GM18511 (cell line): ENCODE results near the gene SPATA18.

Experiments
- ATAC-seq: cut with Tn5 transposase; IDR thresholded peaks from one replicate; pipeline ENCODE4 v1.9.1; 2021; ENCODE audit warnings: mild to moderate bottlenecking, moderate library complexity; ENCODE audit not compliant: unreplicated experiment

The SPATA18 gene, protein sequence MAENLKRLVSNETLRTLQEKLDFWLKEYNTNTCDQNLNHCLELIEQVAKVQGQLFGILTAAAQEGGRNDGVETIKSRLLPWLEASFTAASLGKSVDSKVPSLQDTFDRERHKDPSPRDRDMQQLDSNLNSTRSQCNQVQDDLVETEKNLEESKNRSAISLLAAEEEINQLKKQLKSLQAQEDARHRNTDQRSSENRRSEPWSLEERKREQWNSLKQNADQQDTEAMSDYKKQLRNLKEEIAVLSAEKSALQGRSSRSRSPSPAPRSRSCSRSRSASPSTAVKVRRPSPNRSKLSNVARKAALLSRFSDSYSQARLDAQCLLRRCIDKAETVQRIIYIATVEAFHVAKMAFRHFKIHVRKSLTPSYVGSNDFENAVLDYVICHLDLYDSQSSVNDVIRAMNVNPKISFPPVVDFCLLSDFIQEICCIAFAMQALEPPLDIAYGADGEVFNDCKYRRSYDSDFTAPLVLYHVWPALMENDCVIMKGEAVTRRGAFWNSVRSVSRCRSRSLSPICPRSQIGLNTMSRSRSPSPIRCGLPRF

DNA sequence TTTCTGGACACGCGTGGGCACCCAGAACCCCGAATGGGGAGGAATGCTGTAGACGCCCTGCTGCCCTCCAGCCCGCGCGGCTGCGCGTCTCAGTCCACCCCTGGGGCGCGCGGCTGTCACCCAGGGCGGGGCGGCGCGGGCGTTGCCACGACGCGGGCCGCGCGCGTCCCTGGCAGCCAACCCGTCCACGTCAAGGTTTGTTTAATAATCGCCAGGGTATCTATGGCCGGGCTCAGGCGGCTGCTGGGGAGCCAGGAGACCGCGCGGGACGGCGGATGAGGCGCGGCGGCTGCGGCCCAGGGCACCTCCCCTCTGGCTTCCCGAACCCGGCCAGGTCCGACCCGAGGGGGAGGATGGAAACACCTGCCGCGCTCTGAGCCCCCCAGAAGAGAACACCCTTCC lies at the start of gene SPATA18:
Gene SPATA18, plus strand, starts transcription at position 92 of the 402 bp plus-strand sequence. CDS start 401 bp downstream, outside the sequence.
- peak; percentile 54 for ATAC-seq

DNA sequence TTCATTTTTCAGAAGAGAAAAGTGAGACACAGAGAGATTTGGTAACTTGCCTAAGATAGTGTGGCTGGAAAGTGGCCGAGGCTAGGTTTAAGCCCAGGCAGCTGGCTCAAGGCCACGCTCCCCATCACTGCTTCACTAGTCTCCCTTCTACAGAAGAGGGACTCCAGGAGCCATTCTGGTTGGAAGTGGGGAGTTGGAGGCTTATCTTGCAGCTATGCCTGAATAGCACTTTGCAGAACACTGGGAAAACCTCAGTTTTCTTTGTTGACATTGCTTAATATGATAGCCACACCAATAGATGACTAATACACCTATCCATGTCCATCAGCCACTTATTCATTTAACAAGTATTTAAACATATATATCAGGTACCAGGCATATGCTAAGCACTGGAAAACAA lies 49.5 kb upstream of the SPATA18 start:
- no peak for ATAC-seq

DNA sequence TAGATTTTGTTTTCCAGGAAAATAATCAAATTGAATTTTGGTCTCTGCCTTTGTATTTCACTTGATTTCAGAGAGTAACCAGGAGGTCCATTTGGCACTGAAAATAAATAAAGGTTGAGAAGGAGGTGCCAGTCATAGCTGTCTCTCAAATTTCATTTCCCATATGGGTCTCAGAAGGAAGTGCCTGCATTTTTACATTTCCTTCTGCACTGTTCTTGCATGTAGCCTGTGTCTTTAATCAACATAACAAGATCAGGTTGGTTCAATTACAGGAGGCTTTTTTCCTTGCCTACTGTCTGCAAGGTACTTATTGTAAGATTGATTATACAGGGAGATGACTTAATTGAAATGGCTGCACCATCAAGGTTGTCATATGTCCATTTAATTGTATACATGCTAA lies 46.7 kb upstream of the SPATA18 start:
- ATAC-seq: no peak

DNA sequence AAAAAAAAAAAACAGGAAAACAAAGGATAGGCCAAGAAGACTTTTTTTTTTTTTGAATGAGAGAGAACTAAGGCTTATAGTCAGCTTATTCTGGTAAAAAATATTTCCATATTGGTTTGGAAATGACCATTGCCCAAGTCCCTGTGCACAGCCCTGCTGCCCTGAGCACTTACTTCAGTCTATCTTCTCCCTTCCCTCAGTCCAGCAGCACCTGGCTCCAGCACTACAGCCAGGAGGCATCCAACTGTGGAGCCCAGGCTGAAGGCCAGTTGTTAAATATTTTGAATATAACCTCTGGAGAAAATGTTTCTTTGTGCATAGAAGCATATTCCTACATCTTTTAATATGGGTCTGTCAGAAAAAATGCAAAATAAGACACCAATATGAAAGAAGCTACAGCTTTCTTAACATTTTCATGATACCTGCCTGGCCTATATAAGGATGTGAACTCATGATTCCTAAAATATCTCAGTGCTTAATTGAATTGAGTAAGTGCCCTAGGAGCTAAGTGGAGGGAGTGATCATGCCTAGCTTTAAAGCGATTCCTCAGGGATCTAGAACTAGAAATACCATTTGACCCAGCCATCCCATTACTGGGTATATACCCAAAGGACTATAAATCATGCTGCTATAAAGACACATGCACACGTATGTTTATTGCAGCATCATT lies 45.4 kb upstream of the SPATA18 start:
- ATAC-seq: no peak

DNA sequence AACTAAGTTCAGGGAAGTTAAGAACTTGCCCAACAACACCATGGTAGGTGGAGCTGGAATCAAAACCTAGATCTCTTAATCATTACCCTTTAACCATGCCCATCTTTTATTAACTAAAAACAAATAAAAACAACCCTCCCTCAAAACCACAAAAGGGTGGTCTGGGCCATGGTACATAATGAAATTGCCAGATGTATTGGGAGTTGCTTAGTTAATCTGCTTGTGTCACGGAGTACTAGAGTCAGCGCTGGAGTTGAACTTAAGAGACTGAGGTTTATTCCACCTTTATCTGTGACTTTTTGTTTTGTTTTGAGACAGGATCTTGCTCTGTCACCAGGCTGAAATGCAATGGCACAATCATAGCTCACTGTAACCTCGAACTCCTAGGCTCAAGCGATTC lies 44.2 kb upstream of the SPATA18 start:
- ATAC-seq: no peak

DNA sequence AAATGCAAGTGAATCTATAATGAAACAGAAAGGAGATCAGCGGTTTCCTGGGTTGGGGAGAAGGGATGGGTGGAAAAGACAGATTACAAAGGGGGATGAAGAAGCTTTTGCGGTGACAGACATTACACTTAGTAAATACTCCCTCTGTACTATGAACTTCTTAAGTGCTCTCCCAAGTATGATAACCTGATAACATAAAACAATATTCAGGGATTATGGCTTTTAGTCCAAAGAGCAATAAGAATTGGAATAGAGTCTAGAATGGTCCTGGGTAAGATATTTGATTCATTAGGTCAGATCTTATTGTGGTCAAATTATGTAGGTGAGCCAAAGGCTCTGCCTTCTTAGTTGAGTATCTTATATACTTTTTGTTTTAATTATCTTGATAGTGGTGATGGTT lies 40.1 kb upstream of the SPATA18 start:
- ATAC-seq: no peak

DNA sequence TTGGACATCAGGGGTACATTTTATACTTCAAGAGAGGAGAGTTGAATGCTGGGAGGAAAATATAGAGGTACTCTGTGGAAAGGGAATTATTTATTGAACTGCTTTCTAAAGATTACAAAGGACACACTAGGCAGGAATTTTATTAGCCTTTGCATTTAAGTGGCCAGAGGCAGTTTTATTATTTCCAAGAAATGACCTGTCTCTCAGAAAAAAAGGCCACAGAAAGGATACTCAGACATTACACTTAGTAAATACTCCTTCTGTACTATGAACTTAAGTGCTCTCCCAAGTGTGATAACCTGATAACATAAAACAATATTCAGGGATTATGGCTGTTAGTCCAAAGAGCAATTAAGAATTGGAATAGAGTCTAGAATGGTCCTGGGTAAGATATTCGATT lies 38.5 kb upstream of the SPATA18 start:
- no peak for ATAC-seq

DNA sequence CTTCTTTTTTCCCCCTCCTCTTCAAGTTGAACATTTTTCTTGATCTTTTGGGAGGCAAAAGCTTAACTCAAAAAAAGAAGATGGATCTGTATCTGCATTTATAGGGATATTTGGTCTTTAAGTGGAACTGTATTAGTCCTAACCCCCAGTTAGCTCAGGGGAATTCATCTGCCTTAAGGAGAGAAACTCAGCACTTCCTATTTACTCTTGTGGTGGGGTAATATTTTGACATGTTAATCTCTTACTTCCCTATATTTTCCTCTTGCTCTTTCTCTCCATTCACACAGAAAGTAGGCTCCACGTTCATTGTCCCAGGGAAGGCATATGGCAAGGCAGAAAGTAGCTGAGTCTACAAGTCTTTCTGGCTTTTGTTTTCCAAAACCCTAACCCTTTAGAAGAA lies 36.2 kb upstream of the SPATA18 start:
- no peak for ATAC-seq

DNA sequence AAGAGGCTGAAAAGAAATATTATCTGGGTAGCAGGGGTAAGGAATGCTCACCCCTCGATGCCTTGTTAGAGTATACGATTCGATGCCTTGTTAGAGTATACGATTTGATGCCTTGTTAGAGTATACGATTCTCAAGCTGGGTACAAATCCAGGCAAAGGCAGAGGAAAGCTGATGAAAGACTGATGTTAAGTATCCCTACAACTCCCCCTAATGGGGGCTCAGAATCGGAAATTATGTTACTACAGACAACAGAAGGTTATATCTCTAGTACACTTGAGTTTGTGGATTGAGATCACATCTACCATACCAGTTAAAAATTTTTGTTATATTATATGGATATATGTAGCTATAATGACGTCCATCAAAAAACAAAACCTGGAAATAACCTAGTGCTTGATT lies 35.7 kb upstream of the SPATA18 start:
- ATAC-seq: no peak

DNA sequence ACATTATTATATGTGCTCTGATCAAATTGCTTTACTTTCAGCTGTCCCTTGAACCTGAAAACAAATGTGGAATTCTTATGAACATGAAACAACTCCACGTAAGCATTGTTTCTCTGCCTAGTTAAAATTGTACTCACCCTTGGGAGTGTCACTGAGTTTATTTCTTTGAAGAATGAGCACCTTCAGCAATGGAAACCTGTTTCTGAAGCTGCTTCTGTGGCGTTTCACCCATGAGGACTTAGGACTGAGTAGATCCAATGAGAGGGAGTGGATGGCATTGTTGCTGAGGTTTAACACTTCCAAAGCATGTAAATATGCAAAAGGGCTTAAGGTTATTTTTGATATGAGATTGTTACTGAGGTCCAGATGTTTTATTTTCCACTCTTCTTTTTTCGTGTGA lies 34.1 kb upstream of the SPATA18 start:
- ATAC-seq: no peak

DNA sequence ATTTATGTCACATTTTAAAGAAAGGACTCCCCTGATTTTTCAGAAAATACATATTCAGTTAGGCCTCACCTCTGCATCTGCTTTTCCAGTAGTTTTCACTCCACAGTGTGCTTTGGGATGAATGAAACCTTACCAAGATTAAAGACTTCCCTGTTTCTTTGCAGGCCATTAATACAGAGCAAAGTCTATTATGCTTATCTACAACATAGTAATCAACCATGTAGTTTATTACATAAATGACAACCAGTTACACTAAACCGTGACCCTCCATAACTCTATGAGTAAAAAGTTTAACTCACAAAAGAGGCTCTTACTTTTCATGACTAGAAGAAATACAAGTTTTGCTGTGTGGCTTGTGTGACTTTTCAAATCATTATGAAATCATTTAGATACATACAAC lies 33.3 kb upstream of the SPATA18 start:
- no peak for ATAC-seq

DNA sequence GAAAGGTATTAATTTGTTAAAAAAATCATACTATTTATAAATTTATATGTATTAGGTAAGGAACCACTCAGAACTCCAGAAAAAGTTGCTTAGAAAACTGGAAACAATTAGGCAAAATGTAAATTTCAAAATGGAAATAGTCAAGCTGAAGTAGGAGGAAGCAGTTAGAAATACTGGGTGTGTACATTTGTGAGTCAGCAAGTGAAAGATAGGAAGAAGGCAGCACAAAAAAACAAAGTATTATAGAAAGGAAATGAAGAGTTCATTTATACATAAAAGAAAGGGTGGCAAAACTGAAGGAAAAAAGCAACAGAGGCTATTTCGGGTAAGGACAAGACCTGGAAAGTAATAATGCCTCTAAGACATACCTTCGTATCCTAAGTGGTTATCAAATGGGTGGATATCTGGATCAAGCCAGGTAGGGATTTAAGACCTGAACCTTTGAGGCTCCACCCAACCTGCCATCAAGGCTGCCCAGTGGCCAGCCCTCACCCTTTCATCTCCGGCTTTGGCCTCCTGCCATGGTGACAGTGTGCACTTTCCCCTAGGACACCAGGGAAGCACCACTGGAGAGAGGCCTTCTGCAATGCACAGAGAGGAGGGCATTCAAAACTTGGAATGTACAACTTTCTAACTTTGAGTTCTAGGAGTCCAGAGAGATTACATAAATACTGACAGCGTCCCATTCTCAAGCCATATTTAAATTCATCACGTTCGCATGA lies 31.0 kb upstream of the SPATA18 start, which contains the start of gene LRRC66:
Gene LRRC66, minus strand, starts transcription at position 428 of the 722 bp plus-strand sequence. CDS start 2,750 bp downstream, outside the sequence.
- ATAC-seq: no peak

DNA sequence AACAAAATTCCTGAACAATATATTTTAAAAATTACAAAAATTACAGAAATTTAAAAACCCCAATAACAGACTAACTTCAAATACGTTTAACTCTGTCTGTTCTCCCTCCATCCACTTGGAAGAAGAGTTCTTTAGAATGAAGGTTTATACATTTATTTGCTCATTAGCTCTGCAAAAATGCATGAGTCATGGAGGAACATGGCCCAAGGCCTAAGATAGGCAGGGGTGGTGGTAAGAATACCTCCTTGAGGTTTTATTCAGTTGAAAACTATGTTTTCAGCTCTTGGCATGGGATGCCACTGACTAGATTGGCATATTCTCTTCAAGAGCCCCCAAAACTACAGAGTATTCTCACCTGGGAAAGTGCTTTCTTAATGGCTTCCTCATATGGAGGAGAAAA lies 22.1 kb upstream of the SPATA18 start:
- ATAC-seq: no peak

DNA sequence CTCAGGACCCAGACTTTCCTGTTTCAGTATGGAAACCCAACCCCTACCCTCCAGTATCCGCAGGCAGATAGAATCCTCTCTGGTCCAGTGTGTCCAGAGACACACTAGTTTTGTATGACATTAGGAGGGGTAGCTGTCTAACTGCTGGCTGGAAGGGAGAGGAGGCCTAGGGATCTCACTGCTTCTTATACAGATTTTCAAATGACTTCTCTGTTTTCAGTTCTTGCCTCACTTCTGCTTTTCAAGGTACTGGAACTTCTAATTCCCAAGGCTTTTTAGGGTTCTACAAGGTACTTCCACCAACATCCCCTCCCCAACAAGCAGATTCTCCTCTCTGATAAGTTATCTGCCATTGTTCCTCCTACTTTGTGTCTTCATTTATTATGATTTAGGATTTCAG lies 19.1 kb upstream of the SPATA18 start:
- no peak for ATAC-seq

DNA sequence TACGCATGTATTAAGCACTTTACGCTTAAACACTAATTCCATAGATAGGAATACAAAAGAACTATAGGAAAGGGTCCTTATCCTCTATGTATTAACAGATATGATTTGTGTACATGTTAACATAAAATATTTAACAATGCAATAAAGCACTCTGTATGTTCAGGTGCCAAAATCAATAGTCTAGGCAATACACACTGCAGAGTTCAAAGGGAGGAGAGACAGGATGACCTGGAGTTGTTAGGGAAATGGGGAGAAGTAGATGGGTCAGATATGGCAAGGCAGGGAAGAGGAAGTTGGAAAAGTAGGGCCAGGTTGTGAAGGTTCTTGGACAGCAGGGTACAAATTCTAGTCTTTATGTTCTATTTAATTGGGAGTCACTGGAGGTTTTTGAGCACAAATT lies 15.9 kb upstream of the SPATA18 start:
- no peak for ATAC-seq

DNA sequence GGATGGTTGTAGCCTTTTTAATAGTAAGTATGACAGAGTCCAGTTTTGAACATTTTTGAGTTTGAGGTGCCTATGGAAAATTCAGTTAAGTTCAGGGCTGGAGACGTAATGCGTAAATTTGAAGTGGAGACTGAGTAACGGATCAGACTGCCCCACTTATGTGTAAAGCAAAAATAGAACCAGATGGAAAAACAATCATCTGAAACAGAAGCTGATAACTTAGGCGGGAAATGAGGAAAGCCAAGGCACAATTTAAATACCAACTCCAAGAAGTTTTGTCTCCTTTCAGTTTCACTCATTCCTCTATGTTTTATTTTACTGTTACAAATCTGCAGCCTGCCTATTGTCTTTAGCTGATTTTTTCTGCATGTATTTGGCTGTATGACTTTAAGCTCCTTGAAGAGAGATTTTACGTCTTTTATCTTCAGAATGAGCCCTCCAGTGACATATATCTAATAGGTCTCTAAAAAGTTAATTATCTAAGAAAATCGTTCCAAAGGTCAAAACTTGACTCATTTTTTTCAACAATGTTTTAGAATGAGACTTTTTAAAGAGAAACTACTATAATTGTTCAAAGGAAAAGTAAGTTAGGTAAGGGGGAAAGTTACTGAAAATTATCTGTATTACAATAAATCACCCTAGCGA lies 14.1 kb upstream of the SPATA18 start:
- no peak for ATAC-seq

DNA sequence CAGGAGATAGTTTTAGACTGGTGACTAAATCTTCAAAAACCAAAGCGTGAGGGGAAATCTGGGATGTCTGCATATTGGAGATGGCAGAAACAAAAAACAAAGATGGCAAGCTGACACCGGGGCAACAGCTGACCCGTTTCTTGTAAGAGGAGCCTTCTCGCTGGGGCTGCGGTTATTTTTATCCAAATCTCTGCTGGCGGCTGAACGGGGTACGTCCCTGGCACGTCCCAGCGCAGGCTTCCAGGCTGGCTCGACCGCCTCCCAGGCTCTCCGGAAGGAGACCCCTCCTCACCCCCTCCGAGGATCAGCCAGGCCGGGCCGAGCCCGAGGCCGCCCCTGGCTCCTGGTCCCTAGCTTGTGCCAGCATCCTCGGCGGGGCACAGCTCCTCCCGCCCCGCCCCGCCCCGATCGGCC lies 13.4 kb upstream of the SPATA18 start:
- peak; percentile 67 for ATAC-seq

DNA sequence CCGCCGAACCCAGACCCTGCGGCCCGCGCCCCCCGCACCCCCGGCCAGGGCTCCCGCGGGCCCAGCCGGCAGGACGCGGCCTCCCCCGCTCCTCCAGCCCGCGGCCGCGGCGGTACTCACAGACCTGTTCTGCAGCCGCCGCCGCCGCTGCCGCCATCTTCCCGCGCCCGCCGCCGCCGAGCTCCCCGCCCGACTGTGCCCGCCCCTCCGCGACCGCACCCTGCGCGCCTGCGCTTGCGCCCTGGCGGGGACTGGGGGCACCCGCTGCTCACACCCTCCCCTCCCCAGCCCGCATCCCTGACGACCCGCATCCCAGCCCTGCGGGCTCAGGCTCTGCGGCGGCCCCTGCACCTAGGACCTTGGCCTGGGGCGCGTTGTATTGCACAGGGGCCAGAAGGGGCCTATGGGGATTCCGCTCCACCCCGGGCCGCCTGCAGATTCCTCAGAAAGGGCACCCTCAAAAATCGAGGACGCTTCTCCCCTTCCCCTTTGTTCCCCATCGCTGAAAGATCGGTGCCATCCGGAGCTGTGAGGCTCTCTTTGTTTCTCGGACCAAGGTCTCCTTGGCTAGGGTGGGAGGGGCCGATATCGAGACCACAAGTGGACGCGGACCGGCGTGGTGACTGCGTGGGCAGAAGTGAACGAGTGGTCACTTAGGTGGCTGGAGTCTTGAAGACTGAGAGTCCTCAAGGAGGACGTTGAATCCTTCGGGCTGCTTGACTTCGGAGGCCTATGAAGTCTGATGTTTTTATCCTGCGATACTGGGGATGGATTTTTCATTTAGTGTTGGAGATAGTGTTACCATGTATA lies 12.8 kb upstream of the SPATA18 start, which contains the start of gene SGCB:
Gene SGCB, minus strand, starts transcription at position 197 of the 810 bp plus-strand sequence. Its CDS starts 40 bp downstream, at position 157.
- ATAC-seq: peak; percentile 95

DNA sequence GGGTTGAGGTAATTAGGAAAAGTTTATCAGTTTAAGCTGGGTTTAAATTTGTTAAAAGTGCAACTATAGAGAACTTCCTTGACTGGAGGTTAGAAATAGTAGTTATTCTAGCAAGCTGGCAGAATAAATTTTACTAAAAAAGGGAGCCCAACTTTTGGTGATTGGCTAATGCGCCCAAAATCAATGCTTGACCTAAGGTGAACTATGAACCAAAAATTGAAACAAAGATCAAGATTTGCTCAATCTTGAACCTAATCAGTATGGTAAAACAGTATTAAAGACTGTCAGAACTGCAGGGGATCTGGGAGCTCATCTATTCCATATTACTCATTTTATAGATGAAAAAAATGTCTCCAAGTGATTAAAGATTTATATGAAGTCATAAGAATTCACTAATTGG lies 6.1 kb upstream of the SPATA18 start:
- ATAC-seq: no peak

DNA sequence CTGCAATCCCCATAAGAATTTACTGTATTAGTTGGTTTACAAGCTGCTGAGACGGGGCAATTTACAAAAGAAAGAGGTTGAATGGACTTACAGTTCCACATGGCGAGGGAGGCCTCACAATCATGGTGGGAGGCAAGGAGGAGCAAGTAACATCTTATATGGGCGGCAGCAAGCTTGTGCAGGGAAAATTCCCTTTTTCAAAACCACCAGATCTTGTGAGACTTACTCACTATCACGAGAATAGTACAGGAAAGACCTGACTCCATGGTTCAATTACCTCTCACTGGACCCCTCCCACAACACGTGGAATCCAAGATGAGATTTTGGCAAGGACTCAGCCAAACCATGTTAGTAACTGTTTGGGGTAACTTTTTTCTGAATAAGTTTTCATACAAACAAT lies 1.8 kb upstream of the SPATA18 start:
- no peak for ATAC-seq
